ENCODE results near the gene SLC36A2. TPM values are rescaled to one million over a fixed set of nuclear protein-coding genes. Genes with fewer than 3 reads are reported as not detected.

The SLC36A2 gene
- total and polyA plus RNA-seq, 4 donors, result not detected

DNA sequence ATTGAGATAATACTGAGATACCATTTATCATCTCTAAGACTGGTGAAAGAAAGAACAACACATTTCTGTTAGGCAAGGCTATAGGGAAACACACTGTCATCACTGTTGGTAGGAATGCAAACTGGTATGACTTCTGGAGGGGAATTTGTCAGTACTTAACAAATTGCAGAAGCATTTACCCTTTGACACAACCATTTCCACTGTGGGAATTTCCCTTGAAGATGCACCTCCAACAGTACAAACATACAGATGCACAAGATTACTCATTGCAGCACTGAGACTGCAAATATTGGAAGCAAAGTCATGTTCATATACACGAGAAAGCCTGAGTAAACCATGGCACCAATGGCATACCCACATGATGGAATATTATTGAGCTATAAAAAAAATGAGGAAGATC is 76.8 kb downstream of the SLC36A2 start:
- Histone ChIP-seq H3K9me3 (ENCODE audit: control insufficient read depth in 4 of 4, low read length in 3 of 4) (no peaks in the 10 kb centered on the region), H3K9ac (ENCODE audit: low read depth in 1 of 2, low read length in 2 of 2) (no peak overlapping the region), H3K4me3 (ENCODE audit: low read depth in 1 of 3, low read length in 3 of 3) (no peak overlapping the region), H3K36me3 (ENCODE audit: control insufficient read depth in 4 of 4, insufficient read depth in 3 of 4, low read depth in 1 of 4, low read length in 3 of 4) (peaks cover 5 to 16% (median 7%) of the 10 kb centered on the region in 4 donors), H3K4me1 (ENCODE audit: control insufficient read depth in 4 of 4, insufficient read depth in 4 of 4, low read length in 3 of 4) (no peaks in the 10 kb centered on the region), H3K27ac (ENCODE audit: low read depth in 1 of 2, low read length in 2 of 2) (no peak overlapping the region), H3K27me3 (ENCODE audit: control insufficient read depth in 4 of 4, insufficient read depth in 4 of 4, low read length in 3 of 4) (no peaks in the 10 kb centered on the region)
- 70% methylated on average over 1 of the region's 1 CpG for WGBS
- TF ChIP-seq JUND (IDR thresholded peaks at IDR 0.05) (no peak), FOXA2 (IDR thresholded peaks at IDR 0.05) (no peak), ZBTB33 (IDR thresholded peaks at IDR 0.05) (no peak), REST (IDR thresholded peaks at IDR 0.05) (no peak), HNF4G (IDR thresholded peaks at IDR 0.05) (no peak), EGR1 (IDR thresholded peaks at IDR 0.05; ENCODE audit: low read depth in 2 of 2) (no peak), SP1 (IDR thresholded peaks at IDR 0.05) (no peak), TAF1 (conservative IDR thresholded peaks at IDR 0.05) (no peak)
- no peak for DNase-seq (ENCODE audit: low spot score)

DNA sequence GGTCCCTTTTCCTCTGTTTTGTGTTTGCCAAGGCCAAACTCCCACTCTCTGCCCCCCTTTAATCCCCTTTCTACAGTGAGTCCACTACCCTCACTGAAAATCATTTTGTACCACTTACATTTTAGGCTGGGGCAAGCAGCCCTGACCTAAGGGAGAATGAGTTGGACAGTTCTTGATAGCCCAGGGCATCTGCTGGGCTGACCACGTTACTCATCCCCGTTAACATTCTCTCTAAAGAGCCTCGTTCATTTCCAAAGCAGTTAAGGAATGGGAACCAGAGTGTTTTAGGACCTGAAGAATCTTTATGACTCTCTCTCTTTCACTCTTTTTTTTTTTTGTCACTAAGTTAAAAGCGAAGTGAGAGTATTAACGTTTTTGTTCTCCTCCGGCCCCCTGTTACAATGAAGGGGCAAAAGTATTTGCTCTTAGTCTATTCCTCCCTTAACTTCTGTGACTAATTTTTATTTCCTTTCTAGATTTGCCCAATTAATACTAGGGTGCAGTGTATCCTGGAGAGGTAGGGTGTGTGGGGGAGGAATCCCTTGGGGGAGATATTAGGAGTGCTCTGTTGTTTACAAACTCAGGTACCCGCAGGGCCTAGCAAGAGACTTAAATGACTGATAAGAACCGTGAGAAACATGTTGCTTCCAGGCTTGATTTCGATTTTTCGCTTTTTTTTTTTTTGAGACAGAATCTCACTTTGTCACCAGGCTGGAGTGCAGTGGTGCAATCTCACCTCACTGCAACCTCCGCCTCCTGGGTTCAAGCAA is 79.7 kb downstream of the SLC36A2 start:
- 93% methylated on average over 11 of the region's 11 CpGs for WGBS
- TF ChIP-seq TAF1 (conservative IDR thresholded peaks at IDR 0.05) (no peak), HNF4A (conservative IDR thresholded peaks at IDR 0.05) (no peak)
- DNase-seq (ENCODE audit: low spot score), result no peak
- H3K4me1 ChIP-seq (ENCODE audit: control insufficient read depth in 4 of 4, insufficient read depth in 4 of 4, low read length in 3 of 4), result no peaks in the 10 kb centered on the region
- no peaks in the 10 kb centered on the region for H3K9me3 ChIP-seq (ENCODE audit: control insufficient read depth in 4 of 4, low read length in 3 of 4)
- no peak overlapping the region for H3K9ac ChIP-seq (ENCODE audit: low read depth in 1 of 2, low read length in 2 of 2)
- peaks cover 5 to 20% (median 7%) of the 10 kb centered on the region in 4 donors for H3K36me3 ChIP-seq (ENCODE audit: control insufficient read depth in 4 of 4, insufficient read depth in 3 of 4, low read depth in 1 of 4, low read length in 3 of 4)
- no peak overlapping the region for H3K4me3 ChIP-seq (ENCODE audit: low read depth in 1 of 3, low read length in 3 of 3)
- H3K27me3 ChIP-seq (ENCODE audit: control insufficient read depth in 4 of 4, insufficient read depth in 4 of 4, low read length in 3 of 4), result no peaks in the 10 kb centered on the region
- H3K27ac ChIP-seq (ENCODE audit: low read depth in 1 of 2, low read length in 2 of 2), result no peak overlapping the region

Other genes with a start within 250 kb of the SLC36A2 start
- gene ANXA6, start 189.8 kb downstream of the SLC36A2 start, total RNA-seq, result 100 to 1,000 TPM; 137 to 215 TPM
- 100 to 1,000 TPM in 1 of 2 donors, 10 to 100 TPM in 1; 52.7 to 116 TPM for gene ANXA6, start 189.8 kb downstream of the SLC36A2 start, polyA plus RNA-seq
- 10 to 100 TPM; 11.9 to 21.8 TPM for gene CCDC69, start 123.5 kb downstream of the SLC36A2 start, total RNA-seq
- 10 to 100 TPM; 14.2 to 28.6 TPM for gene CCDC69, start 123.5 kb downstream of the SLC36A2 start, polyA plus RNA-seq
- 10 to 100 TPM; 11.2 to 14.5 TPM for gene GM2A, start 94.4 kb downstream of the SLC36A2 start, total RNA-seq
- gene GM2A, start 94.4 kb downstream of the SLC36A2 start, polyA plus RNA-seq, result 1 to 10 TPM; 4.1 to 9.9 TPM
- not detected for gene SLC36A3, start 43.8 kb downstream of the SLC36A2 start, total RNA-seq
- gene SLC36A3, start 43.8 kb downstream of the SLC36A2 start, polyA plus RNA-seq, result not detected
- gene SLC36A1, start 100.0 kb upstream of the SLC36A2 start, total RNA-seq, result 10 to 100 TPM in 1 of 2 donors, 1 to 10 TPM in 1; 3.9 to 18.8 TPM
- 1 to 10 TPM; 1.6 to 2.9 TPM for gene SLC36A1, start 100.0 kb upstream of the SLC36A2 start, polyA plus RNA-seq
- under 1 TPM in 1 of 2 donors, not detected in 1; under 0.01 TPM for gene FAT2, start 243.8 kb upstream of the SLC36A2 start, total RNA-seq
- under 1 TPM in 1 of 2 donors, not detected in 1; 0.07 TPM for gene FAT2, start 243.8 kb upstream of the SLC36A2 start, polyA plus RNA-seq